ENCODE measurements around the gene UBE2R2. TPM values are rescaled to one million over a fixed set of nuclear protein-coding genes. Genes with fewer than 3 reads are reported as not detected.

UBE2R2 gene
- total and polyA plus RNA-seq, 2 of the 8 experiments (the other 6 are each of a cell fraction or from before 2014, with no cell fraction given) = 19.4 to 42.1 TPM

DNA sequence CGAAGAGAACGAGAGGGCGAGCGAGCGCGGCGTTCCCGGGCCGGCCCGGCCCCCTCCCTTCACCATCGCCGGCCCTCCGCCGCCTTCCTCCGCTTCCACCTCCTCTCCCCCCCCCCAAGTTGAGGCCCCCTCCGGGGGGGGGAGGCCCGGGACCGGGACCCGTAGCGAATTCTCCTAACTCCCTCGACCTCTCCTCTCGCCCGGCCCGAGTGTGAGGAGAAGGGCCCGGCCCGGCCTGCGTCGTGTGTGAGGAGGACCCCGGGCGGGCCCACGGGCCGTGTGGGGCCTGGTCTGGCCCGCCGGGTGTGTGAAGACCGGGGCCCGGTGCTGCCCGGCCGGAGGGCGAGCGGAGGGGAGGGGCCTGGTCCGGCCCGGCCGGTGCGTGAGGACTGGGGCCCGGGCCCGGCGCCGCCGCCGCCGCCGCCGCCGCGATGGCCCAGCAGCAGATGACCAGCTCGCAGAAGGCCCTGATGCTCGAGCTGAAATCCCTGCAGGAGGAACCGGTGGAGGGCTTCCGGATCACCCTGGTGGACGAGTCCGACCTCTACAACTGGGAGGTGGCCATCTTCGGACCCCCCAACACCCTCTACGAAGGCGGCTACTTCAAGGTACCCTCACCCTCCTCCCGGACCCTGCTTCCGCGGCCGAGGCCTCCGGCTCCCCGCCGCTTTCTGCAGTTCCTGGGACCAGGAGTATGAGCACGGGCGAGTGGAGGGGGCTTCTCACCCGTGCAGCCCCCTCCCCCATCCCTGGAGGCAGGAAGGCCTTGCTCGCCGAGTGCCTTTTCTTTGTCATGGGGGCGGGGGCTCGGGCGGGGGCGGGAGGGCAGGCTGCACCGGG, 587 bp downstream of the UBE2R2 start (continued):
- TF ChIP-seq RAD21 (IDR thresholded peaks at IDR 0.05 in 1 of 2, conservative IDR thresholded peaks at IDR 0.05 in 1 of 2; ENCODE audit: low read depth in 2 of 2, low read length in 2 of 2) = no peak
- no peak for TF ChIP-seq FOSL1 (IDR thresholded peaks at IDR 0.05; ENCODE audit: insufficient read depth, low read depth, low read length)
- TF ChIP-seq POU5F1 (IDR thresholded peaks at IDR 0.05; ENCODE audit: low read depth, low read length) = no peak
- peak; percentile 69 for TF ChIP-seq ASH2L (IDR thresholded peaks at IDR 0.05; ENCODE audit: low read length)
- TF ChIP-seq, protein P1, sequence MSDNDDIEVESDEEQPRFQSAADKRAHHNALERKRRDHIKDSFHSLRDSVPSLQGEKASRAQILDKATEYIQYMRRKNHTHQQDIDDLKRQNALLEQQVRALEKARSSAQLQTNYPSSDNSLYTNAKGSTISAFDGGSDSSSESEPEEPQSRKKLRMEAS (IDR thresholded peaks at IDR 0.05) = peak; percentile 13; the same call in 1 of the 2 replicates
- no peak for TF ChIP-seq BCL11A (IDR thresholded peaks at IDR 0.05; ENCODE audit: low read depth in 2 of 2, low read length in 2 of 2)
- peak; percentile 68 for TF ChIP-seq TBP (IDR thresholded peaks at IDR 0.05; ENCODE audit: low read depth, low read length)
- no peak for TF ChIP-seq CREB1 (IDR thresholded peaks at IDR 0.05)
- TF ChIP-seq SP4 (IDR thresholded peaks at IDR 0.05; ENCODE audit: low read length) = no peak
- TF ChIP-seq, protein P2, sequence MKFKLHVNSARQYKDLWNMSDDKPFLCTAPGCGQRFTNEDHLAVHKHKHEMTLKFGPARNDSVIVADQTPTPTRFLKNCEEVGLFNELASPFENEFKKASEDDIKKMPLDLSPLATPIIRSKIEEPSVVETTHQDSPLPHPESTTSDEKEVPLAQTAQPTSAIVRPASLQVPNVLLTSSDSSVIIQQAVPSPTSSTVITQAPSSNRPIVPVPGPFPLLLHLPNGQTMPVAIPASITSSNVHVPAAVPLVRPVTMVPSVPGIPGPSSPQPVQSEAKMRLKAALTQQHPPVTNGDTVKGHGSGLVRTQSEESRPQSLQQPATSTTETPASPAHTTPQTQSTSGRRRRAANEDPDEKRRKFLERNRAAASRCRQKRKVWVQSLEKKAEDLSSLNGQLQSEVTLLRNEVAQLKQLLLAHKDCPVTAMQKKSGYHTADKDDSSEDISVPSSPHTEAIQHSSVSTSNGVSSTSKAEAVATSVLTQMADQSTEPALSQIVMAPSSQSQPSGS (IDR thresholded peaks at IDR 0.05; ENCODE audit: low read length) = no peak
- no peak for TF ChIP-seq KDM5A (IDR thresholded peaks at IDR 0.05; ENCODE audit: low read length)
- TF ChIP-seq POLR2AphosphoS5 (IDR thresholded peaks at IDR 0.05; ENCODE audit: low read depth, low read length) = peak; percentile 59
- peak; percentile 7 for TF ChIP-seq KDM4A (IDR thresholded peaks at IDR 0.05; ENCODE audit: low read depth, low read length, severe bottlenecking)
- no peak for TF ChIP-seq NRF1 (IDR thresholded peaks at IDR 0.05; ENCODE audit: low read depth, low read length)
- 0 out of 2 replicates have a peak, but pooled peaks have one; percentile 60 for TF ChIP-seq YY1 (IDR thresholded peaks at IDR 0.05; ENCODE audit: low read depth, low read length)
- no peak for TF ChIP-seq CEBPB (IDR thresholded peaks at IDR 0.05; ENCODE audit: low read depth, low read length)
- TF ChIP-seq RBBP5 (IDR thresholded peaks at IDR 0.05; ENCODE audit: borderline replicate concordance, low read depth, low read length) = no peak; the same call in 1 of the 2 replicates
- no peak for TF ChIP-seq RNF2 (IDR thresholded peaks at IDR 0.05; ENCODE audit: borderline replicate concordance, low read depth, low read length, missing control alignments, poor library complexity, severe bottlenecking)
- TF ChIP-seq ZNF274 (IDR thresholded peaks at IDR 0.05; ENCODE audit: borderline replicate concordance, extremely low read depth, low read length) = no peak
- TF ChIP-seq, protein P3, sequence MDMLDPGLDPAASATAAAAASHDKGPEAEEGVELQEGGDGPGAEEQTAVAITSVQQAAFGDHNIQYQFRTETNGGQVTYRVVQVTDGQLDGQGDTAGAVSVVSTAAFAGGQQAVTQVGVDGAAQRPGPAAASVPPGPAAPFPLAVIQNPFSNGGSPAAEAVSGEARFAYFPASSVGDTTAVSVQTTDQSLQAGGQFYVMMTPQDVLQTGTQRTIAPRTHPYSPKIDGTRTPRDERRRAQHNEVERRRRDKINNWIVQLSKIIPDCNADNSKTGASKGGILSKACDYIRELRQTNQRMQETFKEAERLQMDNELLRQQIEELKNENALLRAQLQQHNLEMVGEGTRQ (IDR thresholded peaks at IDR 0.05; ENCODE audit: low read length) = no peak
- no peak for TF ChIP-seq RFX5 (IDR thresholded peaks at IDR 0.05; ENCODE audit: borderline replicate concordance, low read depth, low read length)
